Ishikawa (cell line): Measurements from ENCODE around the gene CDK12.

ENCODE experiments used
- CEBPB ChIP-seq: IDR thresholded peaks from 2 replicates; pipeline ENCODE4 v1.6.1; 2012
- CREB1 ChIP-seq: IDR thresholded peaks from 2 replicates; pipeline ENCODE4 v1.6.1; 2012; ENCODE audit warnings: low read depth
- EGR1 ChIP-seq: IDR thresholded peaks from 2 replicates; pipeline ENCODE4 v1.6.1; 2012
- EP300 ChIP-seq: IDR thresholded peaks from 2 replicates; pipeline ENCODE4 v1.6.1; 2012; ENCODE audit warnings: borderline replicate concordance
- FOXM1 ChIP-seq: IDR thresholded peaks from 2 replicates; pipeline ENCODE4 v1.6.1; 2012; ENCODE audit warnings: low read depth, borderline replicate concordance
- NFIC ChIP-seq: IDR thresholded peaks from 2 replicates; pipeline ENCODE4 v1.6.1; 2012
- RAD21 ChIP-seq: IDR thresholded peaks from 2 replicates; pipeline ENCODE4 v1.6.1; 2012; ENCODE audit warnings: low read depth
- TAF1 ChIP-seq: IDR thresholded peaks from 2 replicates; pipeline ENCODE4 v1.6.1; 2012; ENCODE audit warnings: low read depth, mild to moderate bottlenecking
- TCF12 ChIP-seq: IDR thresholded peaks from 2 replicates; pipeline ENCODE4 v1.6.1; 2012; ENCODE audit warnings: low read depth
- TEAD4 ChIP-seq: IDR thresholded peaks from 2 replicates; pipeline ENCODE4 v1.6.1; 2012
- YY1 ChIP-seq: IDR thresholded peaks from 2 replicates; pipeline ENCODE4 v1.6.1; 2012; ENCODE audit warnings: low read depth
- ZBTB7A ChIP-seq: IDR thresholded peaks from 2 replicates; pipeline ENCODE4 v1.6.1; 2012; ENCODE audit warnings: low read depth
- TF ChIP-seq, protein P1 (sequence below): IDR thresholded peaks from 2 replicates; pipeline ENCODE4 v1.6.1; 2012
- TF ChIP-seq, protein P2 (sequence below): IDR thresholded peaks from 2 replicates; pipeline ENCODE4 v1.6.1; 2012
- TF ChIP-seq, protein P3 (sequence below): IDR thresholded peaks from 2 replicates; pipeline ENCODE4 v1.6.1; 2012; ENCODE audit warnings: low read depth, mild to moderate bottlenecking

Gene CDK12

DNA sequence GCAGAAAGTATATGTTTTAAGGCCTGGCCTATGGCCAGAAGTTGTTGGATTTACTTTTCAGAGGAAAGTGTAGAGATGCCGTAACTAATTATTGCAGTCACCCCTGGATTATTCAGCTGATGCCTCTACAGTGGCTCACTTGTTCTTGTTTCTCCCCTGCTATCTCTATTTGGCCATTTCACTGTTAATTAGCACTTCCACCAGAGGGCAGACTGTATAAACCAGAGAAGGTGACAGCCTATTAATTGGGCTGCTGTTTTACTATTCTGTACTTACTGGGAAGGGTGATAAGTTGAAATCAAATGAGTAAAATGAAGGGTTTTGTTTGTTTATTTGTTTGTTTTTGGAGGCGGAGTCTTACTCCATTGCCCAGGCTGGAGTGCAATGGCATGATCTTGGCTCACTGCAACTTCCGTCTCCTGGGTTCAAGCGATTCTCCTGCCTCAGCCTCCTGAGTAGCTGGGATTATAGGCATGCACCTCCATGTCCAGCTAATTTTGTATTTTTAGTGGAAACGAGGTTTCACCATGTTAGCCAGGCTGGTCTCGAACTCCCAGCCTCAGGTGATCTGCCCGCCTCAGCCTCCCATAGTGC, 66.0 kb downstream of the CDK12 start:
- TF ChIP-seq CREB1 (no peak), TEAD4 (no peak), EP300 (no peak), RAD21 (no peak; the same call in 1 of the 2 replicates), YY1 (no peak), FOXM1 (no peak), NFIC (no peak)

- TF ChIP-seq FOXM1 (no peak), TCF12 (no peak), TEAD4 (no peak), CREB1 (no peak), EGR1 (no peak), TAF1 (no peak), YY1 (no peak), RAD21 (no peak), EP300 (no peak)
- TF ChIP-seq, protein P1, sequence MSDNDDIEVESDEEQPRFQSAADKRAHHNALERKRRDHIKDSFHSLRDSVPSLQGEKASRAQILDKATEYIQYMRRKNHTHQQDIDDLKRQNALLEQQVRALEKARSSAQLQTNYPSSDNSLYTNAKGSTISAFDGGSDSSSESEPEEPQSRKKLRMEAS, result no peak
- TF ChIP-seq, protein P2, sequence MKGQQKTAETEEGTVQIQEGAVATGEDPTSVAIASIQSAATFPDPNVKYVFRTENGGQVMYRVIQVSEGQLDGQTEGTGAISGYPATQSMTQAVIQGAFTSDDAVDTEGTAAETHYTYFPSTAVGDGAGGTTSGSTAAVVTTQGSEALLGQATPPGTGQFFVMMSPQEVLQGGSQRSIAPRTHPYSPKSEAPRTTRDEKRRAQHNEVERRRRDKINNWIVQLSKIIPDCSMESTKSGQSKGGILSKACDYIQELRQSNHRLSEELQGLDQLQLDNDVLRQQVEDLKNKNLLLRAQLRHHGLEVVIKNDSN, result no peak
Measured at GRCh38 chr17:39529455-39529854, 68.2 kb downstream of the CDK12 start.

DNA sequence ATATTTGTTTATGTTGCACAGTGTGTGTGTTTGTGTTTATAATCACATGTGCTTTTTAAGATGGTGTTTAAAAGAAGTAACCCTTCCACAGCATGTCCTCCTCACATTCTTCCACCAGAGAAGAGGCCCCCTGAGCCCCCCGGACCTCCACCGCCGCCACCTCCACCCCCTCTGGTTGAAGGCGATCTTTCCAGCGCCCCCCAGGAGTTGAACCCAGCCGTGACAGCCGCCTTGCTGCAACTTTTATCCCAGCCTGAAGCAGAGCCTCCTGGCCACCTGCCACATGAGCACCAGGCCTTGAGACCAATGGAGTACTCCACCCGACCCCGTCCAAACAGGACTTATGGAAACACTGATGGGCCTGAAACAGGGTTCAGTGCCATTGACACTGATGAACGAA, 69.2 kb downstream of the CDK12 start:
- TF ChIP-seq TAF1 (no peak), NFIC (no peak), EP300 (no peak), FOXM1 (no peak), CEBPB (no peak), TEAD4 (no peak), TCF12 (no peak), CREB1 (no peak), ZBTB7A (no peak)
- TF ChIP-seq, protein P2, result no peak
- TF ChIP-seq, protein P1, result no peak

DNA sequence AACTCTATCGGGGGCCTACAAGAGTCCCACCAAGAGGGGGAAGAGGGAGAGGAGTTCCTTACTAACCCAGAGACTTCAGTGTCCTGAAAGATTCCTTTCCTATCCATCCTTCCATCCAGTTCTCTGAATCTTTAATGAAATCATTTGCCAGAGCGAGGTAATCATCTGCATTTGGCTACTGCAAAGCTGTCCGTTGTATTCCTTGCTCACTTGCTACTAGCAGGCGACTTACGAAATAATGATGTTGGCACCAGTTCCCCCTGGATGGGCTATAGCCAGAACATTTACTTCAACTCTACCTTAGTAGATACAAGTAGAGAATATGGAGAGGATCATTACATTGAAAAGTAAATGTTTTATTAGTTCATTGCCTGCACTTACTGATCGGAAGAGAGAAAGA, 70.0 kb downstream of the CDK12 start:
- TF ChIP-seq YY1 (no peak), ZBTB7A (no peak)

- TF ChIP-seq CREB1, result no peak
- TF ChIP-seq TEAD4, result no peak
- no peak for TF ChIP-seq RAD21
- no peak for TF ChIP-seq NFIC
- TF ChIP-seq, protein P2, result no peak
- TF ChIP-seq EGR1, result no peak
- TF ChIP-seq CEBPB, result no peak
- no peak for TF ChIP-seq TCF12
- TF ChIP-seq, protein P1, result no peak
- TF ChIP-seq TAF1, result no peak
- no peak for TF ChIP-seq FOXM1
- TF ChIP-seq YY1, result no peak
- TF ChIP-seq, protein P3, sequence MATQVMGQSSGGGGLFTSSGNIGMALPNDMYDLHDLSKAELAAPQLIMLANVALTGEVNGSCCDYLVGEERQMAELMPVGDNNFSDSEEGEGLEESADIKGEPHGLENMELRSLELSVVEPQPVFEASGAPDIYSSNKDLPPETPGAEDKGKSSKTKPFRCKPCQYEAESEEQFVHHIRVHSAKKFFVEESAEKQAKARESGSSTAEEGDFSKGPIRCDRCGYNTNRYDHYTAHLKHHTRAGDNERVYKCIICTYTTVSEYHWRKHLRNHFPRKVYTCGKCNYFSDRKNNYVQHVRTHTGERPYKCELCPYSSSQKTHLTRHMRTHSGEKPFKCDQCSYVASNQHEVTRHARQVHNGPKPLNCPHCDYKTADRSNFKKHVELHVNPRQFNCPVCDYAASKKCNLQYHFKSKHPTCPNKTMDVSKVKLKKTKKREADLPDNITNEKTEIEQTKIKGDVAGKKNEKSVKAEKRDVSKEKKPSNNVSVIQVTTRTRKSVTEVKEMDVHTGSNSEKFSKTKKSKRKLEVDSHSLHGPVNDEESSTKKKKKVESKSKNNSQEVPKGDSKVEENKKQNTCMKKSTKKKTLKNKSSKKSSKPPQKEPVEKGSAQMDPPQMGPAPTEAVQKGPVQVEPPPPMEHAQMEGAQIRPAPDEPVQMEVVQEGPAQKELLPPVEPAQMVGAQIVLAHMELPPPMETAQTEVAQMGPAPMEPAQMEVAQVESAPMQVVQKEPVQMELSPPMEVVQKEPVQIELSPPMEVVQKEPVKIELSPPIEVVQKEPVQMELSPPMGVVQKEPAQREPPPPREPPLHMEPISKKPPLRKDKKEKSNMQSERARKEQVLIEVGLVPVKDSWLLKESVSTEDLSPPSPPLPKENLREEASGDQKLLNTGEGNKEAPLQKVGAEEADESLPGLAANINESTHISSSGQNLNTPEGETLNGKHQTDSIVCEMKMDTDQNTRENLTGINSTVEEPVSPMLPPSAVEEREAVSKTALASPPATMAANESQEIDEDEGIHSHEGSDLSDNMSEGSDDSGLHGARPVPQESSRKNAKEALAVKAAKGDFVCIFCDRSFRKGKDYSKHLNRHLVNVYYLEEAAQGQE, result no peak
- TF ChIP-seq ZBTB7A, result no peak
- TF ChIP-seq EP300, result no peak
Measured at GRCh38 chr17:39533891-39534290, 72.6 kb downstream of the CDK12 start.

DNA sequence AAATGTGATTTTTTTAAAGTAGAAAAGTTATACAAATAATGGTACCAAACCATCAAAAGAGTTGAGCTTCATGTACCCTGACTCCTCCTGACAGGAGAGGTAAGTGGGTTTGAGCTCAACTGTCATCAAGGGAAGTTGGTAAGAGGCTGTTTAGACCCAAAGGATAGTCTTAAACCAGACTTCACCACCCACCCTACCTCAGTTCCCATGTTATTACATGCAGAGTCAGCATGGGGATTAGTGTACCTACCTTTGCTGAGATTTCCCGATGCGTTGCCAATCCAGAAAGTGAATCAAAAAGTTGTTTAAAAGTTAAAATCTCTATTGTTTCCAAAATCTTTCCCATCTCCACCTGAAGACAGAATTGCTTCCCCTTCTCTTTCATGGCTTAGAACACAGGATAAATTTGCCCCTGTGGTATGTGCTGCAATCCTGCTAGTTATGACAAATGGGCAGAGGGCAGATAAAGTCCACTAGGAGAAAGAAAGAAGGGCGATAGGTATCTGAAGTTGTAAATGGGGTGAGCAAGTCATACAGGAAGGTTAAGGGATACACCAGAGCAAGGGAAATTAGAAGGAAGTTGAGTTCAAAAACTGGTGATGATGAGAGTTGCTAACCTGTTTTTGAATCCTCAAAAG, 73.6 kb downstream of the CDK12 start:
- TF ChIP-seq ZBTB7A (no peak), EGR1 (no peak), CREB1 (no peak), RAD21 (no peak), YY1 (no peak), TAF1 (no peak), EP300 (no peak), TEAD4 (no peak), CEBPB (no peak)
- TF ChIP-seq, protein P2, result no peak
- TF ChIP-seq, protein P1, result no peak
